Measurements from ENCODE around the gene NOL12. TPM values are rescaled to one million over a fixed set of nuclear protein-coding genes. Genes with fewer than 3 reads are reported as not detected.

Gene NOL12
- total and polyA plus RNA-seq, 5 experiments from 2014 or later, result 35.0 to 48.6 (median 46.4) TPM

Other genes starting within 250 kb of the NOL12 start
- 100 to 1,000 TPM; 233 to 235 TPM for gene MFNG, start 200.0 kb upstream of the NOL12 start, total RNA-seq
- 100 to 1,000 TPM; 290 to 401 (median 329) TPM for gene MFNG, start 200.0 kb upstream of the NOL12 start, polyA plus RNA-seq
- gene CARD10, start 166.9 kb upstream of the NOL12 start, total RNA-seq, result 1 to 10 TPM; 1.2 to 1.4 TPM
- under 1 TPM in 1 of 3 donors, not detected in 2; 0.22 TPM for gene CARD10, start 166.9 kb upstream of the NOL12 start, polyA plus RNA-seq
- not detected for gene CDC42EP1, start 125.9 kb upstream of the NOL12 start, total RNA-seq
- gene CDC42EP1, start 125.9 kb upstream of the NOL12 start, polyA plus RNA-seq, result not detected
- not detected for gene LGALS2, start 106.3 kb upstream of the NOL12 start, total RNA-seq
- not detected for gene LGALS2, start 106.3 kb upstream of the NOL12 start, polyA plus RNA-seq
- 100 to 1,000 TPM; 103 to 110 TPM for gene GGA1, start 77.5 kb upstream of the NOL12 start, total RNA-seq
- 10 to 100 TPM; 20.3 to 24.5 (median 22.6) TPM for gene GGA1, start 77.5 kb upstream of the NOL12 start, polyA plus RNA-seq
- gene SH3BP1, start 46.7 kb upstream of the NOL12 start, total RNA-seq, result 10 to 100 TPM; 77.9 to 79.0 TPM
- 10 to 100 TPM; 16.9 to 26.5 (median 25.6) TPM for gene SH3BP1, start 46.7 kb upstream of the NOL12 start, polyA plus RNA-seq
- gene PDXP, start 27.6 kb upstream of the NOL12 start, total RNA-seq, result 1 to 10 TPM; 4.3 to 5.9 TPM
- gene PDXP, start 27.6 kb upstream of the NOL12 start, polyA plus RNA-seq, result 1 to 10 TPM; 1.7 to 9.6 (median 5.8) TPM
- gene LGALS1, start 10.7 kb upstream of the NOL12 start, total RNA-seq, result 10 to 100 TPM; 14.3 to 16.8 TPM
- gene LGALS1, start 10.7 kb upstream of the NOL12 start, polyA plus RNA-seq, result 100 to 1,000 TPM in 1 of 3 donors, 10 to 100 TPM in 2; 19.6 to 122 (median 34.8) TPM
- 10 to 100 TPM; 26.4 to 30.9 TPM for gene TRIOBP, start 10.7 kb downstream of the NOL12 start, total RNA-seq
- gene TRIOBP, start 10.7 kb downstream of the NOL12 start, polyA plus RNA-seq, result 10 to 100 TPM in 2 of 3 donors, 1 to 10 TPM in 1; 7.8 to 11.6 (median 10.7) TPM
- 1 to 10 TPM; 1.8 to 2.3 TPM for gene GCAT, start 121.6 kb downstream of the NOL12 start, total RNA-seq
- 1 to 10 TPM; 4.0 to 7.6 (median 7.1) TPM for gene GCAT, start 121.6 kb downstream of the NOL12 start, polyA plus RNA-seq
- not detected for gene GALR3, start 137.0 kb downstream of the NOL12 start, total RNA-seq
- gene GALR3, start 137.0 kb downstream of the NOL12 start, polyA plus RNA-seq, result not detected
- gene ANKRD54, start 158.0 kb downstream of the NOL12 start, total RNA-seq, result 10 to 100 TPM; 19.8 to 21.2 TPM
- gene ANKRD54, start 158.0 kb downstream of the NOL12 start, polyA plus RNA-seq, result 10 to 100 TPM in 2 of 3 donors, 1 to 10 TPM in 1; 8.2 to 16.1 (median 13.9) TPM
- 100 to 1,000 TPM; 509 to 544 TPM for gene EIF3L, start 163.1 kb downstream of the NOL12 start, total RNA-seq
- gene EIF3L, start 163.1 kb downstream of the NOL12 start, polyA plus RNA-seq, result 100 to 1,000 TPM; 310 to 395 (median 322) TPM
- gene MICALL1, start 220.0 kb downstream of the NOL12 start, total RNA-seq, result 10 to 100 TPM; 26.3 to 28.5 TPM
- 1 to 10 TPM; 1.3 to 4.7 (median 1.5) TPM for gene MICALL1, start 220.0 kb downstream of the NOL12 start, polyA plus RNA-seq